Right cardiac atrium (tissue), 5 donors: ENCODE results near the gene COL23A1. TPM values are rescaled to one million over a fixed set of nuclear protein-coding genes. Genes with fewer than 3 reads are reported as not detected.

Source experiments
- ATAC-seq, 2 donors: fragments of 200-7000 bp; cut with Tn5 transposase; one replicate each; pipeline versions ENCODE4 v1.8.0 to v1.9.1; 2020; ENCODE audit warnings: moderate library complexity in 2 of 2, mild to moderate bottlenecking in 1 of 2
- DNase-seq, 3 donors: peaks; one replicate each; pipeline ENCODE4 v3.0.0-alpha.2; 2020
- H3K27ac ChIP-seq: one replicate; pipeline ENCODE4 v1.5.1; 2013; ENCODE audit warnings: mild to moderate bottlenecking, low read length, control low read depth, moderate library complexity
- H3K27me3 ChIP-seq: one replicate; pipeline ENCODE4 v1.6.1; 2013; ENCODE audit not compliant: control insufficient read depth, insufficient read depth
- H3K4me1 ChIP-seq: one replicate; pipeline ENCODE4 v1.6.1; 2013; ENCODE audit warnings: low read length; ENCODE audit not compliant: control insufficient read depth, insufficient read depth
- H3K4me3 ChIP-seq: one replicate; pipeline ENCODE4 v1.5.1; 2013; ENCODE audit warnings: low read length, control low read depth
- H3K9me3 ChIP-seq: one replicate; pipeline ENCODE4 v1.6.1; 2013; ENCODE audit warnings: low read length; ENCODE audit not compliant: control insufficient read depth
- WGBS: extraction: QIAGEN DNeasy Blood & Tissue Kit; methylation state at CpG from one replicate; pipeline ENCODE4 v1.1.7; 2013; 5-methylcytosine and 5-hydroxymethylcytosine counted together
- intact Hi-C, 4 donors: fragments of 100-400 bp; cut with DNase I; formaldehyde crosslinking; loops; one replicate each; pipeline versions ENCODE4 v1.11.0 to v1.14.0; 2022 to 2023
- polyA plus RNA-seq: library from polyadenylated mRNA; stranded (reverse); fragments of 200-250 nt; gene quantifications from one replicate; pipeline ENCODE4 v1.2.3, GENCODE V29; 2013
- total RNA-seq, 4 donors: library from RNA; stranded (reverse); fragmentation: NEBNext Ultra II Directional; extraction: Animal tissue kit (Norgen Biotek cat#: 25700); gene quantifications; one replicate each; pipeline ENCODE4 v1.2.1, GENCODE V29; 2021
- donor health status: healthy with polysubstance abuse.
- donor health status: DM: no; HTN: yes; CAD: no.
- donor health status: DM: no; HTN: no; CAD: no.
- donor health status: DM: no; HTN: yes; CAD: no; lungs with severe emphysema.
- donor health status: DM: yes; HTN: yes; CAD: no.

COL23A1 gene
- total and polyA plus RNA-seq, 5 donors, result 2.5 to 13.6 (median 6.3) TPM

GRCh38 chr5:178418031-178418430, 172.2 kb downstream of the COL23A1 start:
- ATAC-seq, result no peak
- intact Hi-C loops, result no loop called here
- H3K9me3 ChIP-seq, result no peaks in the 10 kb centered on the region

DNA sequence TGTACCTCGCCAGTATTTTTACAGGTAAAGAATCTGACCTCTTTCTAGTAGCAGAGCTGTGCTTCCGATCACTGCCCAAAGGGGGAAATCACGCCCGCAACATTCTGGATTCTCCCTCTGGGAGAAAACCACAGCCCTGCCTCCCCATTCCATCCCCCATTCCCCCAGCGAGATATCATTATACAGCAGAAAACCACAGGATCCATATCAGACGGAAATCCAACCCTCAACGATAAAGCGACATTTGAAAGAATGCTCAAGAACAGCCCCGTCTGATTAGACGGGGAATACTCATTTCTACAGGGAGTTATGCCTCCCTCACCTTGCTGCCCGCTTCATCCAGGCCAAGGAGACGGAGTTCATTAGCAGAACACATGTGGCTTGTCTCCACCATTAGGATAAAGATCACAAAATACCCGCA, 172.8 kb downstream of the COL23A1 start:
- Histone ChIP-seq H3K27me3 (no peaks in the 10 kb centered on the region), H3K4me1 (no peaks in the 10 kb centered on the region), H3K9me3 (no peaks in the 10 kb centered on the region), H3K27ac (no peak overlapping the region), H3K4me3 (no peak overlapping the region)
- ATAC-seq, result peak in 1 of 2 donors; percentile 8
- no peak for DNase-seq
- WGBS, result 70% methylated on average over 13 of the region's 13 CpGs
- intact Hi-C loops, result no loop called here

More at GRCh38 chr5:178418031-178418430, 172.2 kb downstream of the COL23A1 start:
- no peak overlapping the region for H3K27ac ChIP-seq
- no peak for DNase-seq
- H3K4me3 ChIP-seq, result no peak overlapping the region
- 87% methylated on average over 2 of the region's 2 CpGs for WGBS
- H3K27me3 ChIP-seq, result no peaks in the 10 kb centered on the region
- H3K4me1 ChIP-seq, result no peaks in the 10 kb centered on the region

- DNase-seq (no peak), ATAC-seq (peak in 1 of 2 donors; percentile 42)
- Histone ChIP-seq H3K4me3 (no peak overlapping the region), H3K9me3 (no peaks in the 10 kb centered on the region), H3K27me3 (no peaks in the 10 kb centered on the region), H3K27ac (no peak overlapping the region), H3K4me1 (no peaks in the 10 kb centered on the region)
- intact Hi-C loops, result no loop called here
- WGBS, result 62% methylated on average over 6 of the region's 6 CpGs
These were observed 173.3 kb downstream of the COL23A1 start for GRCh38 chr5:178416919-178417318.

DNA sequence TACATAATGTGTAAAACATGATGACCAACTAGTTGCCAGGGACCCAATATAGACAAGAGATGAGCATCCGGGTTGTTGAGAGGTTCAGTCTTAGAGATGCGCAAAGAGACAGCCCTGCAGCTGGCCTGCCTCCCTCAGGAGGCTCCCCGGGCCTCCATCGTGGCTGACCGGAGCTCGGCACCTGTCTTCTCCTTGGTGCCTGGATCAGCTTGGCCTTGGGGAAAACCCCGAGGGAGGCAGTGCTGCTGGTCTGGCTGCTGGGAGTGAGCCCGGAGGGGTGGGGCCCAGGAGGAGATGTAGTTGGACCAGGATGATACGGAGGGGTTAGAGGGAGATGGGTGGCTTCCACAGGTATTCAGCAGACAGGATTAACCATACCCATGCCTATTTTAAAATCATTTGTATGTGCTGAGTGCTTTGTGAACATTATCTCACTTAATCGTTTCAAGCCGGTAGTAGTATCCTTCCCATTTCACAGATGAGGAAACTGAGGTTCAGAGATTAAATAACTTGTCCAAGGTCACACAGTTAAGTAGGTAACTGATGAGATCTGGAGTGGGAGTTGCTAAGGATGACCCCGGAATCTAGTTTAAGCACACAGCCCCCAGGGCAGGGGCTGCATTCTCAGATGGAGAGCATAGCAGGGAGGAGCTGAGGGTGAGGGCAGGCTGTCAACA, 173.8 kb downstream of the COL23A1 start:
- H3K9me3 ChIP-seq, result no peaks in the 10 kb centered on the region
- no peak overlapping the region for H3K27ac ChIP-seq
- no peaks in the 10 kb centered on the region for H3K27me3 ChIP-seq
- DNase-seq (no peak), ATAC-seq (no peak)
- WGBS, result 91% methylated on average over 12 of the region's 12 CpGs
- H3K4me1 ChIP-seq, result no peaks in the 10 kb centered on the region
- intact Hi-C loops, result no loop called here
- H3K4me3 ChIP-seq, result no peak overlapping the region

- H3K4me1 ChIP-seq, result no peaks in the 10 kb centered on the region
- H3K27ac ChIP-seq, result no peak overlapping the region
- WGBS, result 83% methylated on average over 17 of the region's 17 CpGs
- ATAC-seq (peak; percentile 12 to 53), DNase-seq (no peak)
- intact Hi-C loops, result no loop called here
- no peaks in the 10 kb centered on the region for H3K9me3 ChIP-seq
- no peaks in the 10 kb centered on the region for H3K27me3 ChIP-seq
- H3K4me3 ChIP-seq, result no peak overlapping the region
These were observed 174.8 kb downstream of the COL23A1 start for GRCh38 chr5:178415353-178415752.

GRCh38 chr5:178413988-178414387, 176.2 kb downstream of the COL23A1 start:
- DNase-seq (no peak), ATAC-seq (no peak)
- no peaks in the 10 kb centered on the region for H3K9me3 ChIP-seq
- H3K27ac ChIP-seq, result no peak overlapping the region
- intact Hi-C loops, result no loop called here
- H3K4me1 ChIP-seq, result no peaks in the 10 kb centered on the region
- no peak overlapping the region for H3K4me3 ChIP-seq
- H3K27me3 ChIP-seq, result no peaks in the 10 kb centered on the region
- 64% methylated on average over 4 of the region's 4 CpGs for WGBS

DNA sequence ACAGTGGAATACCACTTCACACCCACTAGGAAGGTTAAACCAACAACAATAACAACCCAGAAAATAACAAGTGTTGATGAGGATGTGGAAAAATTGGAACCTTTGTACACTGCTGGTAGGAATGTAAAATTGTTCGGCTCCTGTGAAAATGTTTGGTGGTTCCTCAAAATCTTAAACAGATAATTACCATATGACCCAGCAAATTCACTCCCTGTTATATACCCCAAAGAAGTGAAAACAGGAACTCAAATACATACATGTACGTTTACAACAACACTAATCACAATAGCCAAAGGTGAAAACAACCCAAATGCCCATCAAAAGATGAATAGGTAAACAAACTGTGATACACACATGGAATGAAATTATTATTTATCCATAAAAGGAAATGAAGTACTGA, 179.1 kb downstream of the COL23A1 start:
- H3K27me3 ChIP-seq, result no peaks in the 10 kb centered on the region
- H3K27ac ChIP-seq, result no peak overlapping the region
- H3K9me3 ChIP-seq, result no peaks in the 10 kb centered on the region
- 66% methylated on average over 2 of the region's 2 CpGs for WGBS
- no peak overlapping the region for H3K4me3 ChIP-seq
- ATAC-seq, result no peak
- intact Hi-C loops, result no loop called here
- no peaks in the 10 kb centered on the region for H3K4me1 ChIP-seq
- DNase-seq, result no peak

- DNase-seq (no peak), ATAC-seq (no peak)
- Histone ChIP-seq H3K27ac (no peak overlapping the region), H3K9me3 (no peaks in the 10 kb centered on the region), H3K27me3 (no peaks in the 10 kb centered on the region), H3K4me3 (no peak overlapping the region), H3K4me1 (no peaks in the 10 kb centered on the region)
- intact Hi-C loops, result no loop called here
- WGBS, result 87% methylated on average over 2 of the region's 2 CpGs
These were observed 182.5 kb downstream of the COL23A1 start for GRCh38 chr5:178407646-178408045.

GRCh38 chr5:178404987-178405386, 185.2 kb downstream of the COL23A1 start:
- ATAC-seq (no peak), DNase-seq (no peak)
- Histone ChIP-seq H3K27ac (no peak overlapping the region), H3K4me3 (no peak overlapping the region), H3K4me1 (no peaks in the 10 kb centered on the region), H3K9me3 (no peaks in the 10 kb centered on the region), H3K27me3 (no peaks in the 10 kb centered on the region)
- intact Hi-C loops, result no loop called here
- 82% methylated on average over 8 of the region's 8 CpGs for WGBS

- WGBS, result 93% methylated on average over 10 of the region's 10 CpGs
These were observed 186.1 kb downstream of the COL23A1 start for GRCh38 chr5:178403956-178404600.

DNA sequence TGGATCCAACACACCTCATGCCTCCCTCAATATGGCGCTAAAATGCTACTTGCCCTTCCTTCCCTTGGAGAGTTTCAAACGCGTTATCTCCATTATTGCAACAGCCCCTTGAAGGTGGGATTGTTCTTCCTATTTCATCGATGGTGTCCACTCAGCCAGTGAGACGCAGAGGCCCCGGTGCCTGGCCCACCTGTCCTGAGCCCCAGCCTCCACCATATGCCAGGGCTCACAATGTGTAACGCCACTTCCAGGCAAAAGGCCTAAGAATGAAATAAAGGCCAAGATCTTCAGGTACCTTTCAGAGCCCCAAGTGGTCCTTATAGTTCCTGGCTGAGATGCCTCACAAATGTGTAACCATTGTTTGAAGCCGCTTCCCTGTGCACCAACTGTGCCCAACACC, 186.8 kb downstream of the COL23A1 start:
- Histone ChIP-seq H3K27me3 (no peaks in the 10 kb centered on the region), H3K27ac (no peak overlapping the region), H3K4me1 (no peaks in the 10 kb centered on the region), H3K4me3 (no peak overlapping the region), H3K9me3 (no peaks in the 10 kb centered on the region)
- no peak for DNase-seq
- intact Hi-C loops, result no loop called here
- WGBS, result 92% methylated on average over 8 of the region's 8 CpGs
- no peak for ATAC-seq

More at GRCh38 chr5:178403956-178404600, 186.1 kb downstream of the COL23A1 start:
- Histone ChIP-seq H3K4me1 (no peaks in the 10 kb centered on the region), H3K27ac (no peak overlapping the region), H3K4me3 (no peak overlapping the region), H3K27me3 (no peaks in the 10 kb centered on the region), H3K9me3 (no peaks in the 10 kb centered on the region)
- ATAC-seq (no peak), DNase-seq (no peak)
- intact Hi-C loops, result no loop called here
